ENCODE measurements around the gene CDH18.

- TF ChIP-seq CTCF (conservative IDR thresholded peaks at IDR 0.05; ENCODE audit: low read length) (no peak), EZH2phosphoT487 (IDR thresholded peaks at IDR 0.05; ENCODE audit: borderline replicate concordance) (no peak)
These were observed 107.5 kb downstream of the CDH18 start for GRCh38 chr5:19880458-19880857.
